GM23338 (cell line): ENCODE measurements around the gene GALNT13.

Experiments used
- CREB1 ChIP-seq: fragments of 250-450 bp; sonication (Bioruptor Pico); IDR thresholded peaks from 2 replicates; pipeline ENCODE4 v1.5.0; 2020; ENCODE audit warnings: low read depth, mild to moderate bottlenecking, moderate library complexity
- CTCF ChIP-seq, 2 experiments: fragments of 200-600 bp in 1 of 2; sonication (generic) in 1 of 2; conservative IDR thresholded peaks; 2 replicates each; pipeline versions ENCODE4 v1.5.1 to v1.6.1; 2016 to 2017; ENCODE audit warnings: antibody characterized with exemption in 2 of 2, low read depth in 2 of 2, mild to moderate bottlenecking in 2 of 2, moderate library complexity in 1 of 2
- ETS1 ChIP-seq: IDR thresholded peaks from 2 replicates; pipeline ENCODE4 v1.6.1; 2016; ENCODE audit warnings: antibody characterized with exemption
- EZH2 ChIP-seq: fragments of 200-600 bp; sonication (generic); IDR thresholded peaks from one replicate; pipeline ENCODE4 v1.8.0; 2017; ENCODE audit warnings: antibody characterized with exemption, mild to moderate bottlenecking, low read depth; ENCODE audit not compliant: unreplicated experiment
- EZH2phosphoT487 ChIP-seq: fragments of 200-600 bp; sonication (generic); IDR thresholded peaks from one replicate; pipeline ENCODE4 v1.8.1; 2018; ENCODE audit warnings: antibody characterized with exemption; ENCODE audit not compliant: unreplicated experiment
- JUNB ChIP-seq: IDR thresholded peaks from one replicate; pipeline ENCODE4 v1.6.1; 2016; ENCODE audit warnings: antibody characterized with exemption; ENCODE audit not compliant: unreplicated experiment
- POLR2AphosphoS5 ChIP-seq: IDR thresholded peaks from 2 replicates; pipeline ENCODE4 v1.6.1; 2016; ENCODE audit warnings: antibody characterized with exemption, low read depth
- REST ChIP-seq: IDR thresholded peaks from one replicate; pipeline ENCODE4 v1.6.1; 2018; ENCODE audit warnings: antibody characterized with exemption; ENCODE audit not compliant: unreplicated experiment
- ZNF114 ChIP-seq: fragments of 250-450 bp; sonication (Bioruptor Pico); IDR thresholded peaks from 2 replicates; pipeline ENCODE4 v1.5.0; 2020; ENCODE audit warnings: mild to moderate bottlenecking, moderate library complexity
- ZNF331 ChIP-seq: fragments of 250-450 bp; sonication (Bioruptor Pico); IDR thresholded peaks from 2 replicates; pipeline ENCODE4 v1.5.0; 2020; ENCODE audit warnings: low read depth, mild to moderate bottlenecking, moderate library complexity

GRCh38 chr2:153864022-153864421 is 7.7 kb upstream of the GALNT13 start:
- no peak for TF ChIP-seq CTCF (conservative IDR thresholded peaks at IDR 0.05; ENCODE audit: low read depth in 2 of 2)
- TF ChIP-seq EZH2: no peak
- TF ChIP-seq POLR2AphosphoS5: no peak
- no peak for TF ChIP-seq CREB1
- no peak for TF ChIP-seq EZH2phosphoT487
- TF ChIP-seq REST: peak; percentile 72
- no peak for TF ChIP-seq ETS1
- TF ChIP-seq ZNF331 (CRISPR knock-in tag): no peak
- TF ChIP-seq ZNF114 (CRISPR knock-in tag): no peak
- TF ChIP-seq JUNB: no peak
